Esophagus muscularis mucosa (tissue), 4 donors: ENCODE data around the gene TBC1D2.

Experiments used
- EP300 ChIP-seq: sonication (generic); formaldehyde crosslinking; IDR thresholded peaks from one replicate; pipeline ENCODE4 v1.6.1; 2017; ENCODE audit warnings: antibody characterized with exemption
- POLR2A ChIP-seq: fragments of 450-650 bp; IDR thresholded peaks from one replicate; pipeline ENCODE4 v1.6.1; 2017; ENCODE audit warnings: antibody characterized with exemption, moderate library complexity, mild to moderate bottlenecking, low read depth
- POLR2AphosphoS5 ChIP-seq, 2 donors: sonication (generic); formaldehyde crosslinking; IDR thresholded peaks; one replicate each; pipeline ENCODE4 v1.6.1; 2017; ENCODE audit warnings: antibody characterized with exemption in 2 of 2
- TF ChIP-seq, protein P1 (sequence below), 3 experiments: fragments of 200-600 bp in 2 of 3; fragments of 450-650 bp in 1 of 3; sonication (generic) in 2 of 3; IDR thresholded peaks; one replicate each; pipeline ENCODE4 v1.5.1; 2017 to 2019; ENCODE audit warnings: antibody characterized with exemption in 3 of 3, mild to moderate bottlenecking in 2 of 3, moderate library complexity in 1 of 3

DNA sequence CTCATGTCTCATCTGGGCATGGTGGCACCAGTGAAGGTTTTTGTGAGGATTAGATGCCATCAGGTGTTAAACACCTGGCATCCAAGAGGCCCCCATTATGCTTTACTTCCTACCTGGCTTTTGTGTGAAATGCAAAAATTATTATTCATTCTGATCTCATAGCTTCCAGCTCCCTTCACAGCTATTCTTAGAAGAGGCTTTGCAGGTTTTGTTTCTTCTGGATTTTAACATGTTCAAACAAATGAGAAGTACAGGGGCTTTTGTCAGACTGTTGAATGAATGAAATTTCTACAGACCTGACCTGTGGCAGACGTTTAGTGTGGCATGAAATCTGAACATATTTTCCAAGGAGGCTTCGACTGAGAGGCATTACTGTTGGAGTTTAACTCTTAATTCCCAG lies 48.7 kb downstream of the TBC1D2 start:
- no peak for TF ChIP-seq POLR2A
- TF ChIP-seq, protein P1, sequence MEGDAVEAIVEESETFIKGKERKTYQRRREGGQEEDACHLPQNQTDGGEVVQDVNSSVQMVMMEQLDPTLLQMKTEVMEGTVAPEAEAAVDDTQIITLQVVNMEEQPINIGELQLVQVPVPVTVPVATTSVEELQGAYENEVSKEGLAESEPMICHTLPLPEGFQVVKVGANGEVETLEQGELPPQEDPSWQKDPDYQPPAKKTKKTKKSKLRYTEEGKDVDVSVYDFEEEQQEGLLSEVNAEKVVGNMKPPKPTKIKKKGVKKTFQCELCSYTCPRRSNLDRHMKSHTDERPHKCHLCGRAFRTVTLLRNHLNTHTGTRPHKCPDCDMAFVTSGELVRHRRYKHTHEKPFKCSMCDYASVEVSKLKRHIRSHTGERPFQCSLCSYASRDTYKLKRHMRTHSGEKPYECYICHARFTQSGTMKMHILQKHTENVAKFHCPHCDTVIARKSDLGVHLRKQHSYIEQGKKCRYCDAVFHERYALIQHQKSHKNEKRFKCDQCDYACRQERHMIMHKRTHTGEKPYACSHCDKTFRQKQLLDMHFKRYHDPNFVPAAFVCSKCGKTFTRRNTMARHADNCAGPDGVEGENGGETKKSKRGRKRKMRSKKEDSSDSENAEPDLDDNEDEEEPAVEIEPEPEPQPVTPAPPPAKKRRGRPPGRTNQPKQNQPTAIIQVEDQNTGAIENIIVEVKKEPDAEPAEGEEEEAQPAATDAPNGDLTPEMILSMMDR (IDR thresholded peaks at IDR 0.05): no peak
- TF ChIP-seq EP300: no peak
- TF ChIP-seq POLR2AphosphoS5 (IDR thresholded peaks at IDR 0.05): no peak
